SU-DHL-6 (cell line): ENCODE data around the gene GCC1.

ENCODE experiments used
- H2AFZ ChIP-seq: fragments of 200-600 bp; sonication (generic); 2 replicates; pipeline ENCODE4 v1.6.1; 2014; ENCODE audit warnings: low read depth, mild to moderate bottlenecking, moderate library complexity, mixed read lengths, antibody characterized with exemption, low read length; ENCODE audit not compliant: severe bottlenecking
- H3F3A ChIP-seq: fragments of 200-600 bp; shearing (Covaris generic); 2 replicates; pipeline ENCODE4 v1.6.0; 2016; ENCODE audit warnings: antibody characterized with exemption, mild to moderate bottlenecking; ENCODE audit not compliant: insufficient read depth
- H3K27ac ChIP-seq: fragments of 200-600 bp; sonication (generic); 2 replicates; pipeline ENCODE4 v1.5.1; 2016; ENCODE audit warnings: low read depth, mild to moderate bottlenecking, low read length, moderate library complexity, mixed read lengths
- H3K27me3 ChIP-seq: fragments of 200-600 bp; sonication (generic), shearing (Covaris generic); 2 replicates; pipeline ENCODE4 v1.6.0; 2014; ENCODE audit warnings: mild to moderate bottlenecking, low read length
- H3K36me3 ChIP-seq: fragments of 200-600 bp; sonication (generic); 2 replicates; pipeline ENCODE4 v1.6.1; 2014; ENCODE audit warnings: mild to moderate bottlenecking, low read length, mixed read lengths
- H3K4me2 ChIP-seq: fragments of 300-600, 200-600 bp; shearing (Covaris generic), sonication (generic); 2 replicates; pipeline ENCODE4 v1.6.0; 2014; ENCODE audit warnings: low read length, low read depth, mild to moderate bottlenecking; ENCODE audit not compliant: poor library complexity, severe bottlenecking
- H3K4me3 ChIP-seq: fragments of 200-600 bp; sonication (generic); 2 replicates; pipeline ENCODE4 v1.5.1; 2014; ENCODE audit warnings: antibody characterized with exemption, low read length, mild to moderate bottlenecking, mixed read lengths; ENCODE audit not compliant: insufficient read depth, poor library complexity, severe bottlenecking
- H3K79me2 ChIP-seq: fragments of 200-600 bp; sonication (generic); 2 replicates; pipeline ENCODE4 v1.6.1; 2014; ENCODE audit warnings: mild to moderate bottlenecking, low read length, moderate library complexity; ENCODE audit not compliant: insufficient read depth
- H3K9ac ChIP-seq: fragments of 200-600 bp; sonication (generic); 2 replicates; pipeline ENCODE4 v1.7.0; 2014; ENCODE audit warnings: mild to moderate bottlenecking, low read length
- H3K9me2 ChIP-seq: fragments of 200-600 bp; sonication (generic); replicated peaks from 2 replicates; pipeline ENCODE4 v1.6.1; 2014; ENCODE audit warnings: low read length; ENCODE audit not compliant: insufficient read depth
- H3K9me3 ChIP-seq: fragments of 200-600 bp; sonication (generic); 2 replicates; pipeline ENCODE4 v1.6.1; 2014; ENCODE audit warnings: low read length, mixed read lengths; ENCODE audit not compliant: insufficient read depth
- H4K20me1 ChIP-seq: fragments of 200-600 bp; sonication (generic); 2 replicates; pipeline ENCODE4 v1.6.1; 2014; ENCODE audit warnings: low read depth, mild to moderate bottlenecking, antibody characterized with exemption, low read length, moderate library complexity, mixed read lengths
- EZH2phosphoT487 ChIP-seq: fragments of 200-600 bp; sonication (generic), shearing (Covaris generic); conservative IDR thresholded peaks from 2 replicates; pipeline ENCODE4 v1.6.1; 2018; ENCODE audit warnings: mild to moderate bottlenecking, antibody characterized with exemption, low read length, moderate library complexity, mixed read lengths
- TF ChIP-seq, protein P1 (sequence below): fragments of 200-600 bp; sonication (generic); IDR thresholded peaks from one replicate; pipeline ENCODE4 v1.5.1; 2017; ENCODE audit warnings: antibody characterized with exemption, mild to moderate bottlenecking, low read length, moderate library complexity; ENCODE audit not compliant: insufficient read depth, poor library complexity, severe bottlenecking

Gene GCC1

DNA sequence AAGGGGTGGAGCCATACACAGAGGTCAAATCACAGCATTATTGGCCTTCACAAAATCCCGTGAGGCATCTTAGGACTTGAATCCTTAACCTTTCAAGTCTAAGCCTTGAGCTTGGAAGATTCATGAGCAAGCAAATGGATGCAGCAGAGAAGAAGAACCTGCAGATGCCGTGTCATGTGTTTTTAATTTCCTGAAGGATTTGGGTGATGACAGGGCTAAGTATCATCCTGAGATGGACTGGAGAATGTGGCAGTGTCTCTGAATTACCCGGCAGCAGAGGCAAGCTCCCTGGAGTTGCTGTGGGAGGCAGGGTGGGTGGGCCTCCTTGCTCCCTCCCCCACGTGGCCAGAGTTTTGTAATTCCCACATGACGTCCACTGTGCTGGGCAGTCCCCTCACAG, 50.8 kb downstream of the GCC1 start:
- Histone ChIP-seq H3K4me3 (no peak overlapping the region), H3K9me2 (no peaks in the 10 kb centered on the region), H2AFZ (no peak overlapping the region), H3K36me3 (no peaks in the 10 kb centered on the region), H3K9me3 (no peaks in the 10 kb centered on the region), H3K9ac (no peak overlapping the region), H3K79me2 (no peaks in the 10 kb centered on the region), H3K27me3 (no peaks in the 10 kb centered on the region), H3K4me2 (no peak overlapping the region), H4K20me1 (no peaks in the 10 kb centered on the region), H3K27ac (no peak overlapping the region), H3F3A (no peaks in the 10 kb centered on the region)
- TF ChIP-seq EZH2phosphoT487: no peak
- TF ChIP-seq, protein P1, sequence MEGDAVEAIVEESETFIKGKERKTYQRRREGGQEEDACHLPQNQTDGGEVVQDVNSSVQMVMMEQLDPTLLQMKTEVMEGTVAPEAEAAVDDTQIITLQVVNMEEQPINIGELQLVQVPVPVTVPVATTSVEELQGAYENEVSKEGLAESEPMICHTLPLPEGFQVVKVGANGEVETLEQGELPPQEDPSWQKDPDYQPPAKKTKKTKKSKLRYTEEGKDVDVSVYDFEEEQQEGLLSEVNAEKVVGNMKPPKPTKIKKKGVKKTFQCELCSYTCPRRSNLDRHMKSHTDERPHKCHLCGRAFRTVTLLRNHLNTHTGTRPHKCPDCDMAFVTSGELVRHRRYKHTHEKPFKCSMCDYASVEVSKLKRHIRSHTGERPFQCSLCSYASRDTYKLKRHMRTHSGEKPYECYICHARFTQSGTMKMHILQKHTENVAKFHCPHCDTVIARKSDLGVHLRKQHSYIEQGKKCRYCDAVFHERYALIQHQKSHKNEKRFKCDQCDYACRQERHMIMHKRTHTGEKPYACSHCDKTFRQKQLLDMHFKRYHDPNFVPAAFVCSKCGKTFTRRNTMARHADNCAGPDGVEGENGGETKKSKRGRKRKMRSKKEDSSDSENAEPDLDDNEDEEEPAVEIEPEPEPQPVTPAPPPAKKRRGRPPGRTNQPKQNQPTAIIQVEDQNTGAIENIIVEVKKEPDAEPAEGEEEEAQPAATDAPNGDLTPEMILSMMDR: no peak

DNA sequence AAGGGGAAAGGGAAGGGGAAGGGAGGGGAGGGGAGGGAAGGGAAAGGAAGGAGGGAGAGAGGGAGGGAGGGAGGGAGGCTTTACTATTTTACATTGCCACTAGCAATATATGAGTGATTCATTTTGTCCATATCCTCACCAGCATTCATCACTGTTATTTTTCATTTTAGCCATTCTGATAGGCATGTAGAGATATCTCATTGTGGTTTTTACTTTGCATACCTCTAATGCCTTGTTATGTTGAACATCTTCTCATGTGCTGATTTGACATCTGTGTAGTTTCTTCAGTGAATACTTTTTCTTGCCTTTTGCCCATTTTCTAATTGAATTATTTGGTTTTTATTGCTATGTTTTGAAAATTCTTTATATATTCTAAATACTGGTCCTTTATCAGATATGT, 52.7 kb downstream of the GCC1 start:
- TF ChIP-seq, protein P1: no peak
- TF ChIP-seq EZH2phosphoT487: no peak
- Histone ChIP-seq H3K9me3 (no peaks in the 10 kb centered on the region), H4K20me1 (no peaks in the 10 kb centered on the region), H3K27me3 (no peaks in the 10 kb centered on the region), H3K9ac (no peak overlapping the region), H2AFZ (no peak overlapping the region), H3K79me2 (no peaks in the 10 kb centered on the region), H3K4me2 (no peak overlapping the region), H3K4me3 (no peak overlapping the region), H3F3A (no peaks in the 10 kb centered on the region), H3K9me2 (no peaks in the 10 kb centered on the region), H3K36me3 (no peaks in the 10 kb centered on the region), H3K27ac (no peak overlapping the region)

DNA sequence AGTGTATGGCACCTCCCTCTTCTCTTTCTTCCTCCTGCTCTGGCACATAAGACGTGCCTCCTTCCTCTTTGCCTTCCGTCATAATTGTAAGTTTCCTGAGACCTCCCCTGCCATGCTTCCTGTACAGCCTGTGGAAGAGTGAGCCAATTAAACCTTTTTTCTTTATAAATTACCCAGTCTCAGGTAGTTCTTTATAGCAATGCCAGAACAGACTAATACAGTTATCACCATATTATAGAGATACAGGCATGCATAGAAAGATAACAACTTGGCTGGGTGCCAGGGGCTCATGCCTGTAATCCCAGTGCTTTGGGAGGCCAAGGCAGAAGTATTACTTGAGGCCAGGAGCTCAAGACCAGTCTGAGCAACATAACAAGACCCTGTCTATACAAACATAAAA, 53.2 kb downstream of the GCC1 start:
- no peak overlapping the region for H3K27ac ChIP-seq
- no peak overlapping the region for H3K9ac ChIP-seq
- H3K4me2 ChIP-seq: no peak overlapping the region
- no peaks in the 10 kb centered on the region for H3K9me3 ChIP-seq
- no peaks in the 10 kb centered on the region for H4K20me1 ChIP-seq
- no peak overlapping the region for H3K4me3 ChIP-seq
- TF ChIP-seq, protein P1: no peak
- TF ChIP-seq EZH2phosphoT487: no peak
- H3F3A ChIP-seq: no peaks in the 10 kb centered on the region
- no peak overlapping the region for H2AFZ ChIP-seq
- H3K9me2 ChIP-seq: no peaks in the 10 kb centered on the region
- no peaks in the 10 kb centered on the region for H3K27me3 ChIP-seq
- H3K36me3 ChIP-seq: no peaks in the 10 kb centered on the region
- H3K79me2 ChIP-seq: no peaks in the 10 kb centered on the region
